ENCODE data around the gene IL1RAPL1. TPM values are rescaled to one million over a fixed set of nuclear protein-coding genes. Genes with fewer than 3 reads are reported as not detected.

The IL1RAPL1 gene
- total RNA-seq, 3 donors from 2014 or later, result 0.34 to 0.79 TPM; not detected in 1

GRCh38 chrX:28960063-28960462 lies 372.8 kb downstream of the IL1RAPL1 start:
- intact Hi-C loops (cut with DNase I, micrococcal nuclease), result no loop called here
- no peak for TF ChIP-seq CTCF (IDR thresholded peaks at IDR 0.05)
- no peak for ATAC-seq
- no peaks in the 10 kb centered on the region for H3K4me1 ChIP-seq (ENCODE audit: low read depth)
- H3K4me3 ChIP-seq, result no peak overlapping the region
- no peaks in the 10 kb centered on the region for H3K9me3 ChIP-seq
- no peaks in the 10 kb centered on the region for H3K36me3 ChIP-seq (ENCODE audit: low read depth)
- DNase-seq, result no peak

GRCh38 chrX:28966331-28966730 lies 379.1 kb downstream of the IL1RAPL1 start:
- intact Hi-C loops (cut with DNase I, micrococcal nuclease), result no loop called here
- no peak for TF ChIP-seq CTCF (IDR thresholded peaks at IDR 0.05)
- DNase-seq (no peak), ATAC-seq (no peak)
- Histone ChIP-seq H3K4me1 (ENCODE audit: low read depth) (no peaks in the 10 kb centered on the region), H3K4me3 (no peak overlapping the region), H3K9me3 (no peaks in the 10 kb centered on the region), H3K36me3 (ENCODE audit: low read depth) (no peaks in the 10 kb centered on the region)

GRCh38 chrX:28969126-28969525 lies 381.9 kb downstream of the IL1RAPL1 start:
- TF ChIP-seq CTCF (IDR thresholded peaks at IDR 0.05), result no peak
- H3K4me1 ChIP-seq (ENCODE audit: low read depth), result no peaks in the 10 kb centered on the region
- no peaks in the 10 kb centered on the region for H3K36me3 ChIP-seq (ENCODE audit: low read depth)
- H3K9me3 ChIP-seq, result no peaks in the 10 kb centered on the region
- intact Hi-C loops (cut with DNase I, micrococcal nuclease), result no loop called here
- ATAC-seq (no peak), DNase-seq (no peak)
- H3K4me3 ChIP-seq, result no peak overlapping the region

- H3K4me1 ChIP-seq (ENCODE audit: low read depth), result no peaks in the 10 kb centered on the region
- DNase-seq (no peak), ATAC-seq (no peak)
- no peaks in the 10 kb centered on the region for H3K36me3 ChIP-seq (ENCODE audit: low read depth)
- no peak overlapping the region for H3K4me3 ChIP-seq
- no peaks in the 10 kb centered on the region for H3K9me3 ChIP-seq
- TF ChIP-seq CTCF (IDR thresholded peaks at IDR 0.05), result no peak
- intact Hi-C loops (cut with DNase I, micrococcal nuclease), result no loop called here
Measured at GRCh38 chrX:28979877-28980276, 392.6 kb downstream of the IL1RAPL1 start.

GRCh38 chrX:28981952-28982351 lies 394.7 kb downstream of the IL1RAPL1 start:
- no peak for DNase-seq
- intact Hi-C loops (cut with DNase I, micrococcal nuclease), result no loop called here
- no peak for TF ChIP-seq CTCF (IDR thresholded peaks at IDR 0.05)

GRCh38 chrX:28988246-28988645 lies 401.0 kb downstream of the IL1RAPL1 start:
- Histone ChIP-seq H3K4me1 (ENCODE audit: low read depth) (no peaks in the 10 kb centered on the region), H3K36me3 (ENCODE audit: low read depth) (no peaks in the 10 kb centered on the region), H3K4me3 (no peak overlapping the region), H3K9me3 (no peaks in the 10 kb centered on the region)
- ATAC-seq, result no peak
- intact Hi-C loops (cut with DNase I, micrococcal nuclease), result no loop called here
- TF ChIP-seq CTCF (IDR thresholded peaks at IDR 0.05), result no peak
- DNase-seq, result no peak

More at GRCh38 chrX:28981952-28982351, 394.7 kb downstream of the IL1RAPL1 start:
- H3K4me1 ChIP-seq (ENCODE audit: low read depth), result no peaks in the 10 kb centered on the region
- H3K4me3 ChIP-seq, result no peak overlapping the region
- no peaks in the 10 kb centered on the region for H3K36me3 ChIP-seq (ENCODE audit: low read depth)
- no peak for ATAC-seq
- no peaks in the 10 kb centered on the region for H3K9me3 ChIP-seq

All from mucosa of descending colon (tissue), 3 donors.